Measurements from ENCODE around the gene ATOSB. TPM values are rescaled to one million over a fixed set of nuclear protein-coding genes. Genes with fewer than 3 reads are reported as not detected.
"Not testable (repeated sequence)": the region's sequence is repeated elsewhere in the genome, so short reads cannot be mapped to it uniquely, and the experiment has no call there.

The ATOSB gene
- total and polyA plus RNA-seq, 5 donors from 2014 or later: 2.1 to 7.2 (median 4.2) TPM

GRCh38 chr9:35157836-35158235 lies 42.2 kb upstream of the ATOSB start:
- H3K4me3 Mint-ChIP-seq; DNase-seq; H3K36me3 ChIP-seq (ENCODE audit: control insufficient read depth, insufficient read depth, low read length); H3K27me3 Mint-ChIP-seq; H3K27me3 ChIP-seq (ENCODE audit: control insufficient read depth, insufficient read depth, low read length); H3K4me3 ChIP-seq (ENCODE audit: low read depth, low read length); H3K27ac Mint-ChIP-seq; ATAC-seq (ENCODE audit: low read depth in 2 of 2); H3K27ac ChIP-seq (ENCODE audit: insufficient read depth, low read length, poor library complexity, severe bottlenecking); H3K9me3 Mint-ChIP-seq; H3K9me3 ChIP-seq (ENCODE audit: control insufficient read depth in 2 of 2, low read length in 2 of 2); H3K36me3 Mint-ChIP-seq: not testable (repeated sequence)
- peaks cover 10% of the 10 kb centered on the region for H3K4me1 ChIP-seq (ENCODE audit: control insufficient read depth, insufficient read depth, low read length, poor library complexity, severe bottlenecking)
- H3K4me1 Mint-ChIP-seq: peaks cover 0 to 16% (median 8%) of the 10 kb centered on the region in 4 donors

GRCh38 chr9:35156781-35157180 lies 41.1 kb upstream of the ATOSB start:
- Mint-ChIP-seq H3K36me3 (no peaks in the 10 kb centered on the region), H3K4me3 (no peak overlapping the region), H3K27me3 (peaks cover 8% of the 10 kb centered on the region), H3K4me1 (peaks cover 0 to 10% (median 6%) of the 10 kb centered on the region in 4 donors), H3K27ac (no peak overlapping the region), H3K9me3 (peaks cover 0 to 2% (median 0%) of the 10 kb centered on the region in 7 donors)
- ATAC-seq (ENCODE audit: low read depth in 2 of 2): no peak
- H3K9me3 ChIP-seq (ENCODE audit: control insufficient read depth in 2 of 2, low read length in 2 of 2): no peaks in the 10 kb centered on the region
- peaks cover 3% of the 10 kb centered on the region for H3K27me3 ChIP-seq (ENCODE audit: control insufficient read depth, insufficient read depth, low read length)
- H3K4me3 ChIP-seq (ENCODE audit: low read depth, low read length): no peak overlapping the region
- no peak for DNase-seq
- peaks cover 5% of the 10 kb centered on the region for H3K4me1 ChIP-seq (ENCODE audit: control insufficient read depth, insufficient read depth, low read length, poor library complexity, severe bottlenecking)
- no peaks in the 10 kb centered on the region for H3K36me3 ChIP-seq (ENCODE audit: control insufficient read depth, insufficient read depth, low read length)
- no peak overlapping the region for H3K27ac ChIP-seq (ENCODE audit: insufficient read depth, low read length, poor library complexity, severe bottlenecking)

- no peaks in the 10 kb centered on the region for H3K36me3 Mint-ChIP-seq
- no peak overlapping the region for H3K27ac Mint-ChIP-seq
- Histone ChIP-seq H3K9me3 (ENCODE audit: control insufficient read depth in 2 of 2, low read length in 2 of 2) (peaks cover 11 to 23% of the 10 kb centered on the region in 2 experiments), H3K4me1 (ENCODE audit: control insufficient read depth, insufficient read depth, low read length, poor library complexity, severe bottlenecking) (no peaks in the 10 kb centered on the region), H3K27ac (ENCODE audit: insufficient read depth, low read length, poor library complexity, severe bottlenecking) (no peak overlapping the region), H3K4me3 (ENCODE audit: low read depth, low read length) (no peak overlapping the region), H3K36me3 (ENCODE audit: control insufficient read depth, insufficient read depth, low read length) (no peaks in the 10 kb centered on the region), H3K27me3 (ENCODE audit: control insufficient read depth, insufficient read depth, low read length) (peaks cover 1% of the 10 kb centered on the region)
- H3K9me3 Mint-ChIP-seq: peaks cover 0 to 19% (median 12%) of the 10 kb centered on the region in 7 donors
- no peak for DNase-seq
- no peak for ATAC-seq (ENCODE audit: low read depth in 2 of 2)
- no peaks in the 10 kb centered on the region for H3K4me1 Mint-ChIP-seq
- no peak overlapping the region for H3K4me3 Mint-ChIP-seq
- no peaks in the 10 kb centered on the region for H3K27me3 Mint-ChIP-seq
These were observed 37.3 kb upstream of the ATOSB start for GRCh38 chr9:35152926-35153325.

GRCh38 chr9:35147941-35148563 lies 32.4 kb upstream of the ATOSB start:
- H3K27ac ChIP-seq (ENCODE audit: insufficient read depth, low read length, poor library complexity, severe bottlenecking); H3K4me3 Mint-ChIP-seq; H3K36me3 Mint-ChIP-seq; H3K4me3 ChIP-seq (ENCODE audit: low read depth, low read length); H3K36me3 ChIP-seq (ENCODE audit: control insufficient read depth, insufficient read depth, low read length); H3K27ac Mint-ChIP-seq; H3K27me3 ChIP-seq (ENCODE audit: control insufficient read depth, insufficient read depth, low read length); H3K4me1 ChIP-seq (ENCODE audit: control insufficient read depth, insufficient read depth, low read length, poor library complexity, severe bottlenecking); ATAC-seq (ENCODE audit: low read depth in 2 of 2); H3K4me1 Mint-ChIP-seq; DNase-seq; H3K27me3 Mint-ChIP-seq: not testable (repeated sequence)
- peaks cover 15 to 30% of the 10 kb centered on the region in 2 experiments for H3K9me3 ChIP-seq (ENCODE audit: control insufficient read depth in 2 of 2, low read length in 2 of 2)
- H3K9me3 Mint-ChIP-seq: peaks cover 0 to 43% (median 25%) of the 10 kb centered on the region in 7 donors

GRCh38 chr9:35142037-35142436 lies 26.4 kb upstream of the ATOSB start:
- Histone ChIP-seq H3K4me3 (ENCODE audit: low read depth, low read length) (no peak overlapping the region), H3K27me3 (ENCODE audit: control insufficient read depth, insufficient read depth, low read length) (no peaks in the 10 kb centered on the region), H3K9me3 (ENCODE audit: control insufficient read depth in 2 of 2, low read length in 2 of 2) (peaks cover 5 to 17% of the 10 kb centered on the region in 2 experiments), H3K36me3 (ENCODE audit: control insufficient read depth, insufficient read depth, low read length) (no peaks in the 10 kb centered on the region), H3K4me1 (ENCODE audit: control insufficient read depth, insufficient read depth, low read length, poor library complexity, severe bottlenecking) (no peaks in the 10 kb centered on the region), H3K27ac (ENCODE audit: insufficient read depth, low read length, poor library complexity, severe bottlenecking) (no peak overlapping the region)
- no peaks in the 10 kb centered on the region for H3K4me1 Mint-ChIP-seq
- H3K27me3 Mint-ChIP-seq: no peaks in the 10 kb centered on the region
- H3K9me3 Mint-ChIP-seq: peaks cover 0 to 24% (median 11%) of the 10 kb centered on the region in 7 donors
- no peak overlapping the region for H3K4me3 Mint-ChIP-seq
- ATAC-seq (ENCODE audit: low read depth in 2 of 2) (no peak), DNase-seq (no peak)
- H3K27ac Mint-ChIP-seq: no peak overlapping the region
- no peaks in the 10 kb centered on the region for H3K36me3 Mint-ChIP-seq

GRCh38 chr9:35140093-35140492 lies 24.4 kb upstream of the ATOSB start:
- no peak overlapping the region for H3K27ac Mint-ChIP-seq
- Histone ChIP-seq H3K36me3 (ENCODE audit: control insufficient read depth, insufficient read depth, low read length) (no peaks in the 10 kb centered on the region), H3K27ac (ENCODE audit: insufficient read depth, low read length, poor library complexity, severe bottlenecking) (no peak overlapping the region), H3K27me3 (ENCODE audit: control insufficient read depth, insufficient read depth, low read length) (no peaks in the 10 kb centered on the region), H3K4me1 (ENCODE audit: control insufficient read depth, insufficient read depth, low read length, poor library complexity, severe bottlenecking) (no peaks in the 10 kb centered on the region), H3K9me3 (ENCODE audit: control insufficient read depth in 2 of 2, low read length in 2 of 2) (peaks cover 3 to 17% of the 10 kb centered on the region in 2 experiments), H3K4me3 (ENCODE audit: low read depth, low read length) (no peak overlapping the region)
- no peak overlapping the region for H3K4me3 Mint-ChIP-seq
- no peak for ATAC-seq (ENCODE audit: low read depth in 2 of 2)
- peaks cover 0 to 19% (median 8%) of the 10 kb centered on the region in 7 donors for H3K9me3 Mint-ChIP-seq
- H3K27me3 Mint-ChIP-seq: no peaks in the 10 kb centered on the region
- H3K36me3 Mint-ChIP-seq: no peaks in the 10 kb centered on the region
- no peaks in the 10 kb centered on the region for H3K4me1 Mint-ChIP-seq
- no peak for DNase-seq

GRCh38 chr9:35136866-35137265 lies 21.2 kb upstream of the ATOSB start:
- no peak overlapping the region for H3K27ac ChIP-seq (ENCODE audit: insufficient read depth, low read length, poor library complexity, severe bottlenecking)
- peaks cover 0 to 3% of the 10 kb centered on the region in 2 experiments for H3K9me3 ChIP-seq (ENCODE audit: control insufficient read depth in 2 of 2, low read length in 2 of 2)
- ATAC-seq (ENCODE audit: low read depth in 2 of 2): no peak
- Mint-ChIP-seq H3K27ac (no peak overlapping the region), H3K4me1 (no peaks in the 10 kb centered on the region), H3K4me3 (no peak overlapping the region), H3K9me3 (peaks cover 0 to 7% (median 0%) of the 10 kb centered on the region in 7 donors), H3K27me3 (peaks cover 8% of the 10 kb centered on the region), H3K36me3 (no peaks in the 10 kb centered on the region)
- H3K4me3 ChIP-seq (ENCODE audit: low read depth, low read length): no peak overlapping the region
- H3K4me1 ChIP-seq (ENCODE audit: control insufficient read depth, insufficient read depth, low read length, poor library complexity, severe bottlenecking): no peaks in the 10 kb centered on the region
- no peaks in the 10 kb centered on the region for H3K27me3 ChIP-seq (ENCODE audit: control insufficient read depth, insufficient read depth, low read length)
- DNase-seq: no peak
- no peaks in the 10 kb centered on the region for H3K36me3 ChIP-seq (ENCODE audit: control insufficient read depth, insufficient read depth, low read length)

GRCh38 chr9:35135988-35136387 lies 20.3 kb upstream of the ATOSB start:
- Mint-ChIP-seq H3K36me3 (no peaks in the 10 kb centered on the region), H3K4me3 (no peak overlapping the region), H3K27ac (no peak overlapping the region), H3K9me3 (peaks cover 0 to 8% (median 0%) of the 10 kb centered on the region in 7 donors), H3K27me3 (peaks cover 8% of the 10 kb centered on the region), H3K4me1 (no peaks in the 10 kb centered on the region)
- H3K4me1 ChIP-seq (ENCODE audit: control insufficient read depth, insufficient read depth, low read length, poor library complexity, severe bottlenecking): no peaks in the 10 kb centered on the region
- DNase-seq (no peak), ATAC-seq (ENCODE audit: low read depth in 2 of 2) (no peak)
- no peaks in the 10 kb centered on the region for H3K9me3 ChIP-seq (ENCODE audit: control insufficient read depth in 2 of 2, low read length in 2 of 2)
- H3K27me3 ChIP-seq (ENCODE audit: control insufficient read depth, insufficient read depth, low read length): no peaks in the 10 kb centered on the region
- no peak overlapping the region for H3K27ac ChIP-seq (ENCODE audit: insufficient read depth, low read length, poor library complexity, severe bottlenecking)
- H3K4me3 ChIP-seq (ENCODE audit: low read depth, low read length): no peak overlapping the region
- no peaks in the 10 kb centered on the region for H3K36me3 ChIP-seq (ENCODE audit: control insufficient read depth, insufficient read depth, low read length)

Measured in CD4-positive, CD25-positive, alpha-beta regulatory T cell (primary cell).